GM12878 (cell line): Measurements from ENCODE around the gene GARS1. TPM values are rescaled to one million over a fixed set of nuclear protein-coding genes. Genes with fewer than 3 reads are reported as not detected.
A peak's percentile ranks its signal among the peaks of the same experiment; 100 is the strongest.

Experiments used
- ATAC-seq: fragments of 200-7000 bp; cut with Tn5 transposase; 3 replicates; pipeline ENCODE4 v1.9.1; 2020; ENCODE audit warnings: mild to moderate bottlenecking, moderate library complexity
- BruUV-seq: library from RNA; stranded (reverse); fragments of 400-500 nt; replicated peaks from 2 replicates; lab custom pipeline; 2021; lab: Mats Ljungman, UMichigan
- CTCF ChIA-PET: fragments of 300-600 bp; sonication (Branson Sonifier 250); formaldehyde crosslinking; extraction: SDS; loops from one replicate; lab custom pipeline; 2021; ENCODE audit warnings: inconsistent platforms; lab: Yijun Ruan, JAX
- POLR2A ChIA-PET: fragments of 350-600 bp; formaldehyde crosslinking; extraction: SDS; loops from one replicate; lab custom pipeline; 2021; ENCODE audit warnings: inconsistent platforms; lab: Charles Lee
- RAD21 ChIA-PET: fragments of 300-600 bp; sonication (Branson Sonifier 250); formaldehyde crosslinking; loops from one replicate; lab custom pipeline; 2023; ENCODE audit warnings: antibody characterized with exemption; ENCODE audit not compliant: unreplicated experiment; lab: Charles Lee
- SMC1A ChIA-PET: fragments of 300-600 bp; sonication (Branson Sonifier 250); formaldehyde crosslinking; loops from one replicate; lab custom pipeline; 2023; ENCODE audit not compliant: unreplicated experiment, uncharacterized antibody; lab: Charles Lee
- DNase-seq: peaks from one replicate; pipeline ENCODE4 v3.0.0-alpha.2; 2011; ENCODE audit warnings: low read depth, low spot score
- FAIRE-seq: peaks from 3 replicates; lab custom pipeline; 2011; peaks lifted over from hg19 to GRCh38; lab: Jason Lieb, UNC
- H2AFZ ChIP-seq: 2 replicates; pipeline ENCODE4 v1.6.0; 2011; ENCODE audit warnings: low read depth, low read length, control low read depth; ENCODE audit not compliant: control insufficient read depth
- H3K27ac ChIP-seq: 2 replicates; pipeline ENCODE4 v1.5.1; 2011; ENCODE audit warnings: control low read depth; ENCODE audit not compliant: control insufficient read depth, insufficient read depth
- H3K27me3 ChIP-seq, 2 experiments: replicated peaks in 1 of 2; 2 replicates each; pipeline versions ENCODE4 v1.6.0 to v1.6.1; 2011; ENCODE audit warnings: low read length in 1 of 2; ENCODE audit not compliant: control insufficient read depth in 2 of 2, insufficient read depth in 2 of 2
- H3K36me3 ChIP-seq, 2 experiments: 2 replicates each; pipeline ENCODE4 v1.5.1; 2011; ENCODE audit warnings: low read length in 1 of 2; ENCODE audit not compliant: control insufficient read depth in 2 of 2, insufficient read depth in 2 of 2
- H3K4me1 ChIP-seq: 2 replicates; pipeline ENCODE4 v1.6.1; 2011; ENCODE audit warnings: mild to moderate bottlenecking, low read length, moderate library complexity, mixed read lengths; ENCODE audit not compliant: control insufficient read depth, insufficient read depth
- H3K4me2 ChIP-seq: 2 replicates; pipeline ENCODE4 v1.6.0; 2011; ENCODE audit warnings: control low read depth; ENCODE audit not compliant: control insufficient read depth, insufficient read depth
- H3K4me3 ChIP-seq: fragments of 200-600 bp; sonication (generic); 2 replicates; pipeline ENCODE4 v1.5.1; 2016
- H3K79me2 ChIP-seq: 2 replicates; pipeline ENCODE4 v1.6.0; 2011; ENCODE audit warnings: low read length; ENCODE audit not compliant: control insufficient read depth, insufficient read depth
- H3K9ac ChIP-seq: 2 replicates; pipeline ENCODE4 v1.8.0; 2011; ENCODE audit warnings: low read length, control low read depth, mixed read lengths; ENCODE audit not compliant: control insufficient read depth, insufficient read depth
- H3K9me3 ChIP-seq: replicated peaks from 3 replicates; pipeline ENCODE4 v1.5.1; 2011; ENCODE audit warnings: mild to moderate bottlenecking, low read length; ENCODE audit not compliant: control insufficient read depth, insufficient read depth
- H4K20me1 ChIP-seq: 2 replicates; pipeline ENCODE4 v1.6.0; 2011; ENCODE audit not compliant: control insufficient read depth, insufficient read depth
- CBX3 ChIP-seq: fragments of 200-600 bp; sonication (generic); IDR thresholded peaks from 2 replicates; pipeline ENCODE4 v1.6.1; 2016; ENCODE audit warnings: low read depth, borderline replicate concordance
- CHD4 ChIP-seq: fragments of 200-600 bp; sonication (generic); IDR thresholded peaks from 2 replicates; pipeline ENCODE4 v1.6.1; 2016; ENCODE audit warnings: mild to moderate bottlenecking
- HDGF ChIP-seq: fragments of 450-650 bp; IDR thresholded peaks from 2 replicates; pipeline ENCODE4 v1.6.1; 2016; ENCODE audit warnings: antibody characterized with exemption
- MTA3 ChIP-seq: IDR thresholded peaks from 2 replicates; pipeline ENCODE4 v1.6.1; 2012; ENCODE audit warnings: low read length, inconsistent platforms, borderline replicate concordance
- NRF1 ChIP-seq: conservative IDR thresholded peaks from 2 replicates; pipeline ENCODE4 v1.6.1; 2011; ENCODE audit warnings: mild to moderate bottlenecking, low read depth, low read length, improper control_type of control experiment
- POLR2A ChIP-seq: IDR thresholded peaks from 2 replicates; pipeline ENCODE4 v1.6.1; 2011; ENCODE audit warnings: low read depth, mild to moderate bottlenecking, low read length
- WGBS: methylation state at CpG from one replicate; pipeline ENCODE4 v1.1.6; 2016; ENCODE audit warnings: low lambda C conversion rate; ENCODE audit not compliant: insufficient replicate concordance, insufficient coverage; ENCODE audit errors: missing lambda C conversion rate; 5-methylcytosine and 5-hydroxymethylcytosine counted together
- in situ Hi-C: fragments of 300-500 bp; cut with MboI; formaldehyde crosslinking; loops from 9 replicates; pipeline ENCODE4 v1.14.3; 2018; ENCODE audit warnings: mixed read lengths
- intact Hi-C: fragments of 100-400 bp; cut with micrococcal nuclease; formaldehyde crosslinking; loops from one replicate; pipeline ENCODE4 v1.14.2; 2022; ENCODE audit not compliant: unreplicated experiment
- polyA plus RNA-seq, 11 experiments: library from polyadenylated mRNA; depleted of rRNA in 4 of 11; unstranded in 6 of 11; stranded (reverse) in 5 of 11; fragments of >200 nt; fragmentation: Nextera tagmentation in 4 of 11; fragmentation: Illumina TruSeq in 1 of 11; extraction: Ambion mirVana in 4 of 11; extraction: Trizol in 1 of 11; gene quantifications; 1 replicate in 1 of 11; 2 replicates in 10 of 11; pipeline versions ENCODE4 v1.2.1 to v1.2.3, GENCODE V29; 2011 to 2016; ENCODE audit warnings: inconsistent platforms in 2 of 11, missing spikeins in 2 of 11, low read depth in 1 of 11
- total RNA-seq, 4 experiments: library from RNA; depleted of rRNA in 3 of 4; stranded (reverse); fragments of >200 nt in 3 of 4; fragmentation: Illumina TruSeq in 1 of 4; extraction: Trizol in 1 of 4; gene quantifications; 2 replicates each; pipeline versions ENCODE4 v1.2.1 to v1.2.3, GENCODE V29; 2013 to 2021

Gene GARS1
- total and polyA plus RNA-seq, 10 of the 15 experiments (the other 5 are each of a cell fraction or from before 2014, with no cell fraction given), result 120 to 361 (median 187) TPM

DNA sequence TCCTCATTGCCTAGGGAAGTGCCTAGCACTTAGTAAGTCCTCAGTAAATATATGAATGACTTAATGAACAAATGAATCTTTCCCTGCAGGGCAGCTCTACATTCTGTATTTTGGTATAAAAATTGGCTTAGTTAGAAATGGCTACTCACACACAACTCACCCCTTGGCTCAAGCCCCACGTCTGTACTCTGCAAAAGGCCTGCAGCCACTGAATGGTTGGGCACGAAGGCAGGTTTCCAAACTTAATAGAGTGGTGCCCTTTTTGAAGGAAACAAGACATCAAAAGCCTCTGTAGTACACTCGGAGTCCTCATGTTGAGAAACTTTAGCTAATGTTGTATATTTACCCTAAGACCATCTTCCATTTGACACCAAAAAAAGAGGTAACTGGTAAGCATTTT lies 51.0 kb downstream of the GARS1 start (continued):
- TF ChIP-seq NRF1 (no peak), CHD4 (no peak), MTA3 (no peak), HDGF (no peak)

GRCh38 chr7:30646154-30646553 lies 51.5 kb downstream of the GARS1 start:
- Histone ChIP-seq H3K27ac (no peak overlapping the region), H3K36me3 (peaks cover 2 to 4% of the 10 kb centered on the region in 2 experiments; a peak in 2 of 4 replicates), H3K4me2 (no peak overlapping the region), H3K79me2 (no peaks in the 10 kb centered on the region), H3K27me3 (no peaks in the 10 kb centered on the region), H3K9me3 (no peaks in the 10 kb centered on the region), H4K20me1 (no peaks in the 10 kb centered on the region), H3K4me1 (no peaks in the 10 kb centered on the region), H3K4me3 (no peak overlapping the region), H2AFZ (no peak overlapping the region), H3K9ac (no peak overlapping the region)
- no peak for DNase-seq
- FAIRE-seq, result no peak
- no peak for TF ChIP-seq CBX3
- peak; percentile 26; the same call in 1 of the 2 replicates for TF ChIP-seq POLR2A
- ATAC-seq, result no peak
- WGBS, result over 99% methylated on average over 12 of the region's 12 CpGs
- SMC1A ChIA-PET, result no interaction called here
- in situ Hi-C loops, result no loop called here
- RAD21 ChIA-PET, result interaction anchor here (1.0 kb wide), 1 partner anchor 95 kb away, joined by 3 read pairs; no protein-coding TSS in a partner anchor
- CTCF ChIA-PET, result interaction anchor here (0.6 kb wide), 1 partner anchor 31 kb away, joined by 4 read pairs; no protein-coding TSS in a partner anchor
- intact Hi-C loops, result no loop called here
- POLR2A ChIA-PET, result no interaction called here
- BruUV-seq, result no TSS peak
